Panc1 (cell line): Measurements from ENCODE around the gene SLC31A2.

Experiments used
- CTCF ChIP-seq: fragments of 450-650 bp; IDR thresholded peaks from 2 replicates; pipeline ENCODE4 v1.5.1; 2017; ENCODE audit warnings: mild to moderate bottlenecking
- POLR2AphosphoS5 ChIP-seq: IDR thresholded peaks from 2 replicates; pipeline ENCODE4 v1.6.1; 2012; ENCODE audit warnings: mild to moderate bottlenecking, low read depth, low read length, moderate library complexity
- REST ChIP-seq, 2 experiments: IDR thresholded peaks; 2 replicates each; pipeline ENCODE4 v1.6.1; 2011 to 2012; ENCODE audit warnings: low read depth in 2 of 2, control low read depth in 1 of 2, low read length in 1 of 2, mild to moderate bottlenecking in 1 of 2, moderate library complexity in 1 of 2; ENCODE audit not compliant: insufficient read depth in 1 of 2
- TCF7L2 ChIP-seq: IDR thresholded peaks from 2 replicates; pipeline ENCODE4 v1.6.1; 2011; ENCODE audit warnings: mild to moderate bottlenecking, low read depth, low read length, inconsistent platforms

- no peak for TF ChIP-seq CTCF
- TF ChIP-seq POLR2AphosphoS5: no peak
- no peak for TF ChIP-seq REST (IDR thresholded peaks at IDR 0.05; ENCODE audit: insufficient read depth in 1 of 2, low read depth in 2 of 2, low read length in 1 of 2)
- no peak for TF ChIP-seq TCF7L2
These were observed 20.9 kb upstream of the SLC31A2 start for GRCh38 chr9:113129884-113130283.
